A673 (cell line): ENCODE measurements around the gene APOA1.

Source experiments
- EZH2 ChIP-seq: fragments of 200-600 bp; sonication (generic); IDR thresholded peaks from 2 replicates; pipeline ENCODE4 v1.6.1; 2017; ENCODE audit warnings: borderline replicate concordance, low read depth, mild to moderate bottlenecking, mixed read lengths, antibody characterized with exemption, low read length; ENCODE audit not compliant: poor library complexity, severe bottlenecking
- TF ChIP-seq, protein P1 (sequence below): fragments of 300-800, 200-600 bp; sonication (generic); conservative IDR thresholded peaks from 2 replicates; pipeline ENCODE4 v1.5.1; 2017; ENCODE audit warnings: low read depth, mild to moderate bottlenecking, antibody characterized with exemption, low read length, moderate library complexity, mixed read lengths

DNA sequence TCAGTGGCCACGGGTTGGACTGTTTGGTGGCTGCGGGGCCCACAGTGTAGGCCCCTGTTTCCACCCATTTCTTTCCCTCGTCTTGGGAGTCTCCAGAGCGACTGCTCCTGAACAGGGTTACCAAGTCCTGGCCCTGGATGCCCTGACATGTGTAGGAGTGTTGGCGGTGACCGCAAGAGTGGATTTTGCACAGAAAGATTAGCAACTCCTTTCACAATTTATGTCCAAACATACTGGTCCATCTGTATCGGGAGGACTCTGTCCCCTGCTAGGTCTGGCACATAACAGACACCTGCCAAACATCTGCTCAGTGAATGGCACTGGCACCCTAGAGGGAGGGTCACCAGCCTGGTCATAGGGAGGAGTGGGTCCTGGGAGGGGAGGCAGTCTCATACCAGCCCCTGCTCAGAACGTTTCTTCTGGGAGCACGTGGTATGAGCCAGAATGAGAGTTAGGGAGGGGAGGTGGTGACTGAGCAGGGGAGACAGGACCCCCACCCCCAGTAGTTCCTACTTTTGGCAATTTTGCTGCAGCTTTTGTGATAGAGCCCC is 3.4 kb upstream of the APOA1 start:
- TF ChIP-seq, protein P1, sequence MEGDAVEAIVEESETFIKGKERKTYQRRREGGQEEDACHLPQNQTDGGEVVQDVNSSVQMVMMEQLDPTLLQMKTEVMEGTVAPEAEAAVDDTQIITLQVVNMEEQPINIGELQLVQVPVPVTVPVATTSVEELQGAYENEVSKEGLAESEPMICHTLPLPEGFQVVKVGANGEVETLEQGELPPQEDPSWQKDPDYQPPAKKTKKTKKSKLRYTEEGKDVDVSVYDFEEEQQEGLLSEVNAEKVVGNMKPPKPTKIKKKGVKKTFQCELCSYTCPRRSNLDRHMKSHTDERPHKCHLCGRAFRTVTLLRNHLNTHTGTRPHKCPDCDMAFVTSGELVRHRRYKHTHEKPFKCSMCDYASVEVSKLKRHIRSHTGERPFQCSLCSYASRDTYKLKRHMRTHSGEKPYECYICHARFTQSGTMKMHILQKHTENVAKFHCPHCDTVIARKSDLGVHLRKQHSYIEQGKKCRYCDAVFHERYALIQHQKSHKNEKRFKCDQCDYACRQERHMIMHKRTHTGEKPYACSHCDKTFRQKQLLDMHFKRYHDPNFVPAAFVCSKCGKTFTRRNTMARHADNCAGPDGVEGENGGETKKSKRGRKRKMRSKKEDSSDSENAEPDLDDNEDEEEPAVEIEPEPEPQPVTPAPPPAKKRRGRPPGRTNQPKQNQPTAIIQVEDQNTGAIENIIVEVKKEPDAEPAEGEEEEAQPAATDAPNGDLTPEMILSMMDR = no peak
- TF ChIP-seq EZH2 = no peak
